Hindlimb muscle (tissue), 1 donor: ENCODE measurements around the gene KRTAP13-3. TPM values are rescaled to one million over a fixed set of nuclear protein-coding genes. Genes with fewer than 3 reads are reported as not detected.

Experiments
- DNase-seq: peaks from one replicate; pipeline ENCODE4 v3.0.0-alpha.2; 2013
- polyA plus RNA-seq: library from polyadenylated mRNA; unstranded; fragments of 120-200 nt; gene quantifications from one replicate; pipeline ENCODE4 v1.2.1, GENCODE V29; 2013; ENCODE audit not compliant: insufficient read length

Gene KRTAP13-3
- not detected for polyA plus RNA-seq

- DNase-seq, result no peak
Observed at GRCh38 chr21:30425826-30426225, at the start of gene KRTAP13-3. Gene KRTAP13-3, minus strand, starts transcription at chr21:30425926. Its CDS starts 14 bp downstream, at chr21:30425912.

- no peak for DNase-seq
Observed at GRCh38 chr21:30468900-30469714, 43.4 kb upstream of the KRTAP13-3 start.

GRCh38 chr21:30463713-30464112 is 38.0 kb upstream of the KRTAP13-3 start:
- no peak for DNase-seq

- no peak for DNase-seq
Observed at GRCh38 chr21:30448514-30448913, 22.8 kb upstream of the KRTAP13-3 start.

GRCh38 chr21:30447056-30447455 is 21.3 kb upstream of the KRTAP13-3 start:
- DNase-seq, result no peak

GRCh38 chr21:30444204-30444603 is 18.5 kb upstream of the KRTAP13-3 start:
- DNase-seq, result no peak

GRCh38 chr21:30443226-30443625 is 17.5 kb upstream of the KRTAP13-3 start:
- no peak for DNase-seq

GRCh38 chr21:30439975-30440374 is 14.2 kb upstream of the KRTAP13-3 start, which contains the start of gene KRTAP15-1:
Gene KRTAP15-1, plus strand, starts transcription at chr21:30440275. Its CDS starts 53 bp downstream, at chr21:30440328.
- DNase-seq, result no peak

GRCh38 chr21:30437010-30437565 is 11.4 kb upstream of the KRTAP13-3 start:
- no peak for DNase-seq

- peak; percentile 13 for DNase-seq
Observed at GRCh38 chr21:30434033-30434631, 8.4 kb upstream of the KRTAP13-3 start.

GRCh38 chr21:30430170-30430655 is 4.5 kb upstream of the KRTAP13-3 start, which contains the start of gene KRTAP13-4:
Gene KRTAP13-4, plus strand, starts transcription at chr21:30430220. Its CDS starts 56 bp downstream, at chr21:30430276.
- DNase-seq, result no peak

- DNase-seq, result no peak
Observed at GRCh38 chr21:30426731-30427130, 1.0 kb upstream of the KRTAP13-3 start.

- DNase-seq, result no peak
Observed at GRCh38 chr21:30415993-30416392, 9.7 kb downstream of the KRTAP13-3 start.

- peak; percentile 6 for DNase-seq
Observed at GRCh38 chr21:30408782-30409494, 16.8 kb downstream of the KRTAP13-3 start.

- DNase-seq, result no peak
Observed at GRCh38 chr21:30395731-30396130, 30.0 kb downstream of the KRTAP13-3 start, which contains the start of gene KRTAP13-1. Gene KRTAP13-1, plus strand, starts transcription at chr21:30396031. Its CDS starts 56 bp downstream, at chr21:30396087.

GRCh38 chr21:30391492-30392025 is 34.2 kb downstream of the KRTAP13-3 start:
- no peak for DNase-seq

GRCh38 chr21:30382201-30382600 is 43.5 kb downstream of the KRTAP13-3 start:
- no peak for DNase-seq

Other genes with a start within 250 kb of the KRTAP13-3 start
- gene CLDN8, start 209.8 kb downstream of the KRTAP13-3 start, polyA plus RNA-seq, result not detected
- gene KRTAP24-1, start 143.0 kb downstream of the KRTAP13-3 start, polyA plus RNA-seq, result not detected
- gene KRTAP25-1, start 136.4 kb downstream of the KRTAP13-3 start, polyA plus RNA-seq, result not detected
- gene KRTAP26-1, start 105.6 kb downstream of the KRTAP13-3 start, polyA plus RNA-seq, result not detected
- not detected for gene KRTAP27-1, start 88.2 kb downstream of the KRTAP13-3 start, polyA plus RNA-seq
- gene KRTAP23-1, start 77.3 kb downstream of the KRTAP13-3 start, polyA plus RNA-seq, result not detected
- gene KRTAP13-2, start 53.7 kb downstream of the KRTAP13-3 start, polyA plus RNA-seq, result not detected
- not detected for gene KRTAP13-1, start 29.9 kb downstream of the KRTAP13-3 start, polyA plus RNA-seq
- not detected for gene KRTAP13-4, start 4.3 kb upstream of the KRTAP13-3 start, polyA plus RNA-seq
- gene KRTAP15-1, start 14.3 kb upstream of the KRTAP13-3 start, polyA plus RNA-seq, result not detected
- not detected for gene KRTAP19-1, start 54.4 kb upstream of the KRTAP13-3 start, polyA plus RNA-seq
- gene KRTAP19-2, start 61.5 kb upstream of the KRTAP13-3 start, polyA plus RNA-seq, result not detected
- gene KRTAP19-3, start 66.1 kb upstream of the KRTAP13-3 start, polyA plus RNA-seq, result not detected
- gene KRTAP19-4, start 71.2 kb upstream of the KRTAP13-3 start, polyA plus RNA-seq, result not detected
- gene KRTAP19-5, start 76.2 kb upstream of the KRTAP13-3 start, polyA plus RNA-seq, result not detected
- not detected for gene KRTAP19-6, start 115.9 kb upstream of the KRTAP13-3 start, polyA plus RNA-seq
- not detected for gene KRTAP19-7, start 135.4 kb upstream of the KRTAP13-3 start, polyA plus RNA-seq
- gene KRTAP22-2, start 164.5 kb upstream of the KRTAP13-3 start, polyA plus RNA-seq, result not detected
- not detected for gene KRTAP6-3, start 166.5 kb upstream of the KRTAP13-3 start, polyA plus RNA-seq
- not detected for gene KRTAP6-2, start 173.0 kb upstream of the KRTAP13-3 start, polyA plus RNA-seq
- gene KRTAP22-1, start 175.2 kb upstream of the KRTAP13-3 start, polyA plus RNA-seq, result not detected
- not detected for gene KRTAP6-1, start 188.0 kb upstream of the KRTAP13-3 start, polyA plus RNA-seq
- not detected for gene KRTAP20-1, start 190.5 kb upstream of the KRTAP13-3 start, polyA plus RNA-seq
- not detected for gene KRTAP20-4, start 194.7 kb upstream of the KRTAP13-3 start, polyA plus RNA-seq
- not detected for gene KRTAP20-2, start 209.3 kb upstream of the KRTAP13-3 start, polyA plus RNA-seq
- not detected for gene KRTAP20-3, start 216.9 kb upstream of the KRTAP13-3 start, polyA plus RNA-seq